NCI-H1417 (cell line): Measurements from ENCODE around the gene ECE1.

Source experiments
- DNase-seq, 3 experiments: peaks; one replicate each; lab custom pipeline; 2025; lab: John Stamatoyannopoulos, UW

ECE1 gene

DNA sequence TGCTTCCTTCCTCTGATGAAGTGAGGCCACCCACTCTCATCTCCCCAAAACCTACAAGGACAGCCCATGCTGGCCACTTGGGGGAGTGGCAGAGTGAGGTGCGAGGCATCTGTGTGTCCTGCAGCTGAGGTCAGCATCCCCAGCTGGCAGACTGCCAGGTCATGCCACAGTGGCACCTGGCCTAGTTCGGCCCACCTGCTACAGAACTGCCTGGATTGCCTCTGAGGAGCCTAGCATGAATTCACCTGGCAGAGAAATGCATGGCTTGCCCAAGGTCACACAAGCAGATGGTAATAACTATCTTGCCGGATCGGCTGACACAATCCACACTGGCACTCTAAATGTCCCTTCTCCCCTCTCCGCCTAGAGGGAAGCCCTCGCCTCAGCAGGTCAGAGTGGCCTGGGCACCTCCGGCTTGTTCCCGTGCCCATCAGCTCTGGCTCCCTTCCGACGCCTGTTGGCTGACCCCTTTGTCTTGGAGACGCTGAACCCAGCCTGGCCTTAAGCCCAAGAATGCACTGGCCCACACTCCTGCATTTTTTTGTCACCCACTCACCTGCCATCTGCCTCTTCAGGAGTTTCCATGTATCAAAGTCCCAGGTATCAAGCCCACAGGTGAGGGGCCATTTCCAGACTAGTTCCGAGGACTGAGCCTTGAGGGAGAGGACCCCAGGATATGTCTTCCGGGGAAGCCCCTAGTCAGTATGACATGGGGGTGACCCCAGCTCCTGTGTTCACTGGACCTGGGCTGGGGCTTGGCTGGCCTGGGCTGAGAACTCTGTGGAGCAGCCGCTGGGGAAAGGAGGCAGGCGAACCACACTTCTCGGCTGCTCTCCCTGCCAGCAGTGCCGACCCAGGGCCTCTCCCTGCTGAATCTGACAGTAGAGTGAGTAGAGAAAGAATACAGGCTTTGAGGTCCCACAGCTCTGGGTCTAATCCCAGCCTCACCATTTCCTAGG, 21.7 kb downstream of the ECE1 start:
- peak; percentile 60 to 93 (median 80) for DNase-seq

DNA sequence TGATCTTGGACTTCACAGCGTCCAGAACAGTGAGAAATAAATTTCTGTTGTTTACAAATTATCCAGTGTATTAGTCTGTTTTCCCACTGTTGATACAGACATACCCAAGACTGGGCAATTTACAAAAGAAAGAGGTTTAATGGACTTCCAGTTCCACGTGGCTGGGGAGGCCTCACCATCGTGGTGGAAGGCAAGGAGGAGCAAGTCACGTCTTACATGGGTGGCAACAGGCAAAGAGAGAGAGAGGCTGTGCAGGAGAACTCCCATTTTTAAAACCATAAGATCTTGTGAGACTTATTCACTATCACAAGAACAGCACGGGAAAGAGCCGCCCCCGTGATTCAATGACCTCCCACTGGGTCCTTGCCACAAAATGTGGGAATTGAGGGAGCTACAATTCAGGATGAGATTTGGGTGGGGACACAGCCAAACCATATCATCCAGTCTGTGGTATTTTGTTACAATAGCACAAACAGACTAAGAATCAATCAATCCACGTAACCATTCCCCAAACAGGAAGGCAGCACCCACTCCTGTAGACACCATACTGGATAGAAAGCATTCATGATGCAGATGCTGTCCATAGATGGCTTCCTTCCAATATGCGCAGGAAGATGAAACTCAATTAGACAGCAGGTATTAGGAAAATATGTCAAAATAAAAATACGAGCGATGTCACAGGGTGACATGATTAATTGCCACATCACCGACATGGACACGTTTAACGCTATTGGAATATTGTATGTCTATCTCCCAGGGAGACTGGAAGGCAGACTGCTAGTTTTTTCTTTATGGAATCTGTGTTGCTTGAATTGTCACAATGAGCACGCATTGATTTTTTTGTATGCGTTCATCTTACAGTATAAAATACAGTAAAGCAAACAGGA, 22.8 kb downstream of the ECE1 start:
- peak in 2 of 3 experiments; percentile 59 to 86 for DNase-seq

DNA sequence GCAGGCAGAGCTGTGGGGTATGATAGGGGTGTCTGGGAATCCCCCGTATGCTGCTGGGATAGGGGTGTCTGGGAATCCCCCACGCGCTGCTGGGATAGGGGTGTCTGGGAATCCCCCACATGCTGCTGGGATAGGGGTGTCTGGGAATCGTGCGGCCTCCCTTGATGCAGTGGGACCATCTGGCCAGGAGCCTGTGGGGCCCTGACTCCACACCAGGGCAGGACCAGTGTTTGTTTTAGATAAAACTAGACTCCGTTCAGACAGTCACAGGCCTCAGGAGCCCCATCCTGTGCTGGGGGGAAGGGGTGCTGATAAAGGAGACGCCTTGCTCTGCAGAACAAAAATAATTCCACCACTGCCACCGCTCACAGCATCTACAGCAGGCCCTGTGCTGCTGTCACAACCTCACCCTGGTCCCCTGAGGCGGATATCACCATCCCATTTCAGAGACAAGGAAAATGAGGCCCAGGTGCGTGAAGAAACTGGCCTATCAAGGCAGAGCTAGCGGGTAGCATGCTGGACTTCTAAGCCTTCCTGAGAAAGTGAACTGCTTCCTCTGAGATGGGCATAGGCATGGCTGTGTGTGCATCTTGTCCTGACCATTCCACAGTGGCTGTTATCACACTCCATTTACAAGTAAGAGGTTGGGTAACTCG, 24.0 kb downstream of the ECE1 start:
- DNase-seq: no peak

DNA sequence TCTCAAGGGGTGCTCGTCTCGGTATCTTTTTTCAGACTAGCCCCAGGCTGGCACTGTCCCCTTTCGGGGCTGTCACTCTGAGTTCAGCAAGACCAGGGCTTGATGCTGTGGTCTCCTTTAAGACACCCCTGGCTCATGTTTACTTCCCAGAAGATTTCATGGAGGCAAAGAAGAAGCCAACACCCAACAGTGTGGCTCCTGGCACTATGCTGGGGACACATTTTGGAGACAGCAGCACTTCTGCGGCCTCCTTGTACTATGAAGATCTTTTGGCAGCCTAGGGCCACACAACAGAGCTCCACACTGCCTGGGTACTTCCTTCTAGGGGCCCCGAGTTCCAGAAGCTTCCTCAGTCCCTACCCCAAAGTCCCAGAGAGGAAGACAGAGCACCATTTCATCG, 24.6 kb downstream of the ECE1 start:
- DNase-seq: no peak

DNA sequence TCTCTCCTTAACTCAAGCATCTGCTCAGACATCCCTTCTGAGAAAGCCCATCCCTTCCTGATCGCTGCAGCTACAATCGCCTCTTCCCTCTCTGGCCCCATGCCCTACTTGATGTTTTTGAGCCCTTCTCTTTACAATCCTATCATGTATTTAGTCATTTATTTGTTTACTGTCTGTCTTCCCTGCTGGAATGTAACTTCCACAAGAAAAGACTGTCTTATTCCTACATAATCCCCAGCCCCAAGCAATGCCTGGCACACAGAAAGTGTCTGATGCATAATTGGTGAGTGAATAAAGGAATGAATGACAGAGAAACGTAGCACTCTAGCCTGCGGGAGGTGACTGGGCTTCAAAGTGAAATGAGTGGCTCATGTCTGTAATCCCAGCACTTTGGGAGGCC, 25.4 kb downstream of the ECE1 start:
- DNase-seq: no peak

DNA sequence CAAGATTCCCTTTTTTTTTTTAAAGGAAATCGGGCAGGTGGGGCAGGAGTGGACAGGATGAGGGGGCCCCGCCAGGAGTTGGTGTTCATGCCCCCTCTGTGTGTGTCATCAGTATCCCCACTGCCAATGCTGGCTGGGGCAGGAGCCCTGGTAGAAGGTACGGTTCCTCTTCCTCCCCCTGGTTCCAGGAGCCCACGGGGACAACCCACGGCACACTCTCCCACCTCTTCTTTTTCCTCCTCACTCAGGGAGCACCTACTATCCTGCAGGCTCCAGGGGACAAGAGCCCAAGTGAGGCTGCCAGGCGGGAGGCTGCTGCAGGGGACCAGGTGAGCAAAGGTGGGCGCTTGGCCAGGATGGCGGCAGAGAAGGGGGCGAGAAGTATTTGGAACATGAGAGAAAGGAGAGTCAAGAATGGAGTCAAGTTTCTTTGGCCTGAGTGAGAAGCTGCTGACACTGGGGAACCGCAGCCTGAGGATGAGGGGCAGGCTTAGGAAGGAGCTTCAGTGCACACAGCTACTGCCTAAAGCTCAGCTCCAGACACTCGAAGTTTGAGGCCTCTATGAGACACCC, 26.5 kb downstream of the ECE1 start:
- DNase-seq: no peak

DNA sequence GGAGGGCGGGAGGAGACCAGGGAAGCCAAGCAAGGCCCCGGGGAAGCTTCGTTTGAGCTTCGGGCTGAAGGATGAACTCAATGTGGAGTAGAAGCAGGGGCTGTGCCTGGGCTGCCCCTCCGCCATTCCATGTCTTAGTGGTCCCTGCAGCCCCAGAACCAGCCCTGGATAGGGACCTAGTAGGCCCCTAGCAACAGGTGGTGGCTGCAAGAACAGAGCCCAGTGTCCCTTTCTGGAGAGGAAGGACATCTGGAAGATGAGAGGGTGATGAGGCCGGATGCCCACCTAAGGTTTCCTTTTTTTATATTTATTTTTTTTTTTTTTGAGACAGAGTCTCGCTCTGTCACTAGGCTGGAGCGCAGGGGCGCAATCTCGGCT, 27.2 kb downstream of the ECE1 start:
- no peak for DNase-seq

DNA sequence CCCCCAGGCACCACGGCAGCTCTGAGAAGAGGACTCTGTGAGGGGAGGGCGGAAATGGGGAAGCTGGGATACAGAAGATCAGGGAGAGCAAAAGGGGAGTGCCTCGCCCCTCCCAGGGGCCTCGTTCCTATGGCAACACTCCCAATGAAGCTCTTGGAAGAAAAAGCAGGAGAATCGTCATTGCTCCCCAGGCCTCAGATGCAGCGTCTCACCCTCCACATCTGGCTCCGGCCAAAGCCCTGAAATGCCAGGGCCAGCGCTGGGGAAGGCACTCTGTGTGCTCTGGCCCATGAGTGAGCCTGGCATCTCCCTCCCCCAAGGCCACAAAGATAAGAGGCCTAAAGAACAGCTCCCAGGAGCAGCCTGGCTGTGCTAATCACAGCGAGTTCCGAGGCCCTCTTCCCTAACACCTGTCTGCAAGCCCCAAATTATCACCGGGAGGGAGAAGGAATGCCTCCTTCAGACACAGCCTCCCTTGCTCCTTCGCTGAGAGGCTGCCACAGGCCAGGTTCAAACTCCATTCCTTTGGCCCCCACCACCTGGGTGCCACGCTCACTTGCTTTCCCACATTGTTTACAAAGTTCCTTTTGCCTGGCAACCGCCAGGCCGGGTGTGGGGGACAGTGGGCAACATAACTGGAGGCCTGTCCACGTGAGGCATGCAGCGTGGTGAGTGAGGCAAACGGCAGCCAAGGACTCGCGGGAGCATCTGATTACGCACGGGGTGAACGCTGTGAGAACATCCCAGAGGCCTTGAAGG, 27.8 kb downstream of the ECE1 start:
- peak; percentile 54 to 81 (median 73) for DNase-seq

DNA sequence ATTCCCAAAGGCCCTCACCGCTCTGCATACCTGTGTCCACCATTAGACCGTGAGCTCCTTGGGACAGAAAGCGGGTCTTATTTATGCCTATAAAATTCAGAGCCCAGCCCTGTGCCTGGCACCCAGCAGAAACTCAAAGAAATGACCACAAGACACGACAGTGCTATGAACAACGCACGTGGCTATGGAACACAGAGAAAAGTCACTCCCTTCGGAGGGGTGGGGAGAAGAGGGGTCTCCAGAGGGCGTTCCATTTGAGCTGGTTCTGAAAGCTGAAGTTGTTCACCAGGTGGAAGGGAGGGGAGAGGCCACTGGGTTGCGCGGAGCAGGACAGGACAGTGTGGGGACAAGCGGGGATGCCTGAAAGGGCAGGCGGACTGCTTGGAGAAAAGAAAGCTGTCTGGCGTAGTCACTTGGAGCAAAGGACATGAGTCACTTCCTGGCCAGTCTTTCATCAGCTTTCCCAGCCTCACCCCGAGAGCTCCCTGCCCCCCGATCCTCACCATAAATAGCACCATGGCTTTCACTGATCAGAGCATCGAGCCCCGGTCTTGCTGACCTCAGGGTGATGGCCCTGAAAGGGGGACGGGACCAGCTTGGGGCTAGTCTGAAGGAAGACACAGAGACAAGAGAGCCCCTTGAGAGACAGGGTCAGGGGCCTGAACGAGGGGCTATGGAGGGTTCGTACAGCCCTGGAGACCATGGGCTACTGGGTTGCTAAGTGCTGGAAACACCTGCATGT, 28.5 kb downstream of the ECE1 start:
- DNase-seq: peak in 2 of 3 experiments; percentile 29 to 48

DNA sequence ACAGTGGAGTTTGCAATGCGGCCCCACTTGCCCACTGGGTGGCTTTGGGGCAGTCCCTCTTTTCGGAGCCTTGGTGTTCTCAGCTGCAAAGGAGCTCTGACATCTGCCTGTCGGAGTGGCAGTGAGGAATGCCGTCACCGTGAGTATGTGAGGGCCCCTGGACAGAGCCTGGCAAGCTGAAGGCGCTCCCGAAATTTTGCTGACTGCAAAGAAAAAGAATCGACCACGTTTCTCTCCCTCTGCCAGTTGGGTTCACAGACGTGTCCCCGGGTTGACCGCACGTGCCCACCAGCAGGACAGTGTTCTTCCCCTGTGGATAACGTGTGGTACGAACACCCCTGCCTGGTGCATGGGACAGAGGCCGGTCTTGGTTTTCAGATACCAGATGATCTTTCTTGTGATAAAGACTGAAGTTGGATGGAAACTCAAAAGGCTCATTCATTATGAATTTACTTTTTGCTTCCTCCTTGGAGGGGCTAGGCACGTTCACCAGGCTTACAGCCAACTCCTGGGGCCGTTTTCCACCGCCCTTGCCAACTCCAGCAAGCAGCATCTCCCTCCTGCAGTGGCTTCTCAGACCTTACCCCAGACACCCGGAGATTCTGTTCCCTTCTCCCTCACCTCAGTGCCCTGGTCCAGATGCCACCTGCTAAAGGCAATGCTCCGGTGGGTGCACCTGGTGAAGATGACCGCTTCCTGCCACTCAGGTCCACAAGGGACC, 29.7 kb downstream of the ECE1 start:
- no peak for DNase-seq

DNA sequence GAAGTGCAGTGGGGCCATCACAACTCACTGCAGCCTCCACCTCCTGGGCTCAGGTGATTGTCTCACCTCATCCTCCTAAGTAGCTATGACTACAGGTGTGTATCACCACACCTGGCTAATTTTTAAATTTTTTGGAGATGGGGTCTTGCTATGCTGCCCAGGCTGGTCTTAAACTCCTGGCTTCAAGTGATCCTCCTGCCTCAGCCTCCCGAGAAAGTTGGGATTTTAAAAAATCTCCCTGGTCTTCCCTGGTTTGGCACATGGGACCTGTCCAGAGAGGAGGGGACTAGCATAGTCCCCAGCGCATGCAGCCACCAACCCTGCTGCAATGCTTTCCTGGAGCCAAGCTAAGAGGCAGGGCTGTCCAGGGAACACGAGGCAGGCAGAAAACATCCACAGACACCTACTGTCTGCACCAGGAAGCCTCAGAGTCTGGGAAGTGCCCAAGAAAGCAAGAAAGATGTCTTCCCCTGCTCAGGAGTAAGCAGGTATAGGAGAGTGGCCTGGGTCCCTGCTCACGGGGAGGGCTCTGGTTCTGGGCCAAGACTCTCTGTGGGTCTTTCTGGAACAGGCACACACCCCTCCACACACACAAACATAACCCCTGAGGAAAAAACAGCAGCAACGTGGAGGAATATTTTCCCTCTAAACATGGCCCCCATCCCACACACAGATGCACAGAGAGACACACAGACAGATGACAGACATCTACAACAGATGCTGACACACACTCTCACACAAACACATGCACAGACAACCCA, 30.8 kb downstream of the ECE1 start:
- no peak for DNase-seq

DNA sequence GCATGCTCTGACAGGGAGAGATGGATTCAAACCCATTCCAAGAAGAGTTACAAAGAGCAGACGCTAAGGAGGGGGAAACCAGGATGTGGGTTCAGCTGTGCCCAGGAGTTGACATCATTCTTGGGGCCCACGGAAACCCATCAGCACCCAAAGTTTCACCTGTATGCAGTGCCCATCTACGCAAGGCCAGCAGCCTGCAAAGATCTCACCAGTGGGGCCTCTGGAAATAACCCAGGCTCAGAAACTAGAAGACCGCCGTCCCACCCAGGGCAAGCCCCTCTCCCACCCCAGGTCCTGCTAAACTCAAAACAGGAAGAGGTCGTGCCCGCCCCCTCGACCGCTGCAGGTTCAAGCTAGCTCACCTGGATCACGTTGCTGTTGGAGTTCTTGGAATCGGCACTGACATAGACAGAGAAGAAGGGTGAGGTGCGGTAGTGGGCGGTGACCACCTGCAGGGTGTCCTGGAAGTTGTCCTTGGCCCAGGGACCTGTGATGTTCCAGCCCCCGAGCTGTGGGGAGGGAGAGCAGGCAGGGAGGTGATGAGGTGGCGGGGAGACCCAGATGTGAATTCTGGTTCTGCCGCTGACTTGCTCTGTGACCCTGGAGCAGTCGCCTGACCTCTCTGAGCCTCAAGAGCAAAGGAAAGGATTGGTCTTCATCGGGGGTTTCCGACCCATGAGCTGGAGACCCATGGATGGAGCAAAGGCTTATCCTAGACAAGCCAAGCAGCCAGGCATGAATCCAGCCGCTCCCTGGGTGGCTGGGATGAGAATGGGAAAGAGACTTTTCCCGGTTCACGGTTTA, 31.7 kb downstream of the ECE1 start:
- DNase-seq: no peak

DNA sequence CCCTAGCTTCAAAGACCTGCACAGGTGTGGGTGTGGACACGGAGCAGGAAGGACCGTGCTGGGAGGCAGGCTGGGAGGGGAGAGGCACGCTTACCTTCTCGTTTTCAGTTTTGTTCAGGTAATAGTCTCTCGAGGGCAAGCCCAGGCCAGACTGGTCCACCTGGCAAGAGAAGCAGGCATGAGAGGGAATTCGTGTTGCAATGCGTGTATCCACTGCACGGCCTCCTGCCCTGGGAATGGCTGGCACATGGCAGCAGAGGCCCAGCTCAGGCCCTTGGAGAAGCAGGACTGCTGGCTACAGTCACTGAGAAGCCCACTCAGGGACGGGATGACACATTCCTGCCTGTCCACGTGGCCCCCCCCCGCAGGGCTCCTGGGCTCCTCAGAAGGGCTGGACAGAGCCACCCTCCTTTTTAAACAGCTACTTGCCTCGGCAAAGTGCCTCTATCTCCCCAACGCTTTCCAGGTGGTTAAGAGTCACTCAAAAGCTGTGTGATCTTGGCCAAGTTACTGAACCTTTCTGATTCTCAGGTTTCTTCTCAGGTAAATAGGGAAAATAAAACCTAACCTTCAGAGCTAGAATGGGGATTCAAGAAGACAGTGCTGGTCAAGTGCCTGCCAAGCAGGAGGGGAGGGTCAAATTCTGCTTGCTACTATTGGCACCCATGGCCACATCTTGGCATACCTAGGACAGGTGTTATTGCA, 32.7 kb downstream of the ECE1 start:
- DNase-seq: no peak

DNA sequence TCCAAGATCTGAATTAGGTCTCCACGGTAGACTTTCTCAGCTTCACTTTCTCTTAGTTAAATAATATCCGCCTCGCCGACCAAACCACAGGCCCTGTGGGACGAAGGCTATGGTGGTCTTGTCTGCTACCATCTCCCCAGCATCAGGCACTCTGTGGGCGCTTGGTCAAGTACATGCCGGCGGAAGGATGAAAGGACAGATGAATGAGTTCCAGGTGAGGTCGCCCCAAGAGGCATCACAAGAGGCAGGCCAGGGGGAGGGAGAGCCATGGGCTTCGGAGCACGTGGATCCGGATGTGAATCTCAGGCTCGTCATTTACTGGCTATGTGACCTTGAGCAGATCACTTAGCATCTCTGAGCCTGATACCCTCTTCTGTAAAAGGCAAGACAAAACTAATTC, 33.5 kb downstream of the ECE1 start:
- DNase-seq: no peak

DNA sequence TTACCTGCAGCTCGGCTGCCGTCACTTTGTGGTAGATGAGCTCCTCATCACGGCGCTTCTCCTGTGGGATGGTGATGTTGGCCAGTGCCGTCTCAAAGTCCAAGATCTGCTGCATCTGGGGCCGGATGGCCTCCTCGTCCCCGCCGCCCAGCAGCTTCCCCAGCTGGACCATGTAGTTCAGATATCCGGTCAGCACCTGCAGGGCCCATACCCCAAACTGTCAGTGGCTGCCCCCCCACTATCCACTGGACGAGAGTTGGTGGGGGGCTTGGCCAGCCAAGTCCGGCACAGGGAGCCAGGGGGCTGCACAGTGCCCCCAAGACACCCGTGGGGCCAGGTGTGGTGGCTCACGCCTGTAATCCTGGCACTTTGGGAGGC, 34.3 kb downstream of the ECE1 start:
- DNase-seq: no peak

DNA sequence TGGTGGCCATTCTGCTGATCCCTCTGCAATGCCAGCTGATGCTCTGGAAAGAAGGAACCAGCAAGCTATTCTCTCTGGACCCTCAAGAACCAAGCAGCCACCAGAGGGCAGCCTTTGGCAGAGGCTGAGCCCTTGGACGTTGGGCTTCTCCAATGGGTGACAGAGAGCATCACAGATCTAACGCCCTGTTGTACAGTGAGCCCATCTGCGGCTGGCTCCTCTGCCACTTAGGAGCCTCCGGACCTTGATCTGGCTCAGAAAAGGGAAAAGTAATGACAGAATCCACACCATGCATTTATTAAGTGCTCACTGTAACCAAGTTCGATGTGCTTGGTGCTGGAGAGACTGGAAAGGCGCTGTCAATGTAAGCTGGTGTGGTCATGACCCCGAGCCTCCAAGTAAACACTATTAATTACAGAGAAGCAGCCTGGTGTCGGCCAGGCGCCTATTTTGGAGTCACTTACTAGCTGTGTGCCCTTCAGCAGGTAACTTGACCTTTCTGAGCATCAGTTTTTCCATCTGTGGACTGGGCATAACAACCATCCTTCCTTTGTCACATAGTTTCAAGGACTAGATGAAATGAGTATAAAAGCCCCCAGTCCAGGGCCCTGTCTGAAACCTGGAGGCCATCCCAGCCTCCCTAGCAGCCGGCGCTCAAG, 34.9 kb downstream of the ECE1 start:
- peak; percentile 76 to 89 (median 80) for DNase-seq

DNA sequence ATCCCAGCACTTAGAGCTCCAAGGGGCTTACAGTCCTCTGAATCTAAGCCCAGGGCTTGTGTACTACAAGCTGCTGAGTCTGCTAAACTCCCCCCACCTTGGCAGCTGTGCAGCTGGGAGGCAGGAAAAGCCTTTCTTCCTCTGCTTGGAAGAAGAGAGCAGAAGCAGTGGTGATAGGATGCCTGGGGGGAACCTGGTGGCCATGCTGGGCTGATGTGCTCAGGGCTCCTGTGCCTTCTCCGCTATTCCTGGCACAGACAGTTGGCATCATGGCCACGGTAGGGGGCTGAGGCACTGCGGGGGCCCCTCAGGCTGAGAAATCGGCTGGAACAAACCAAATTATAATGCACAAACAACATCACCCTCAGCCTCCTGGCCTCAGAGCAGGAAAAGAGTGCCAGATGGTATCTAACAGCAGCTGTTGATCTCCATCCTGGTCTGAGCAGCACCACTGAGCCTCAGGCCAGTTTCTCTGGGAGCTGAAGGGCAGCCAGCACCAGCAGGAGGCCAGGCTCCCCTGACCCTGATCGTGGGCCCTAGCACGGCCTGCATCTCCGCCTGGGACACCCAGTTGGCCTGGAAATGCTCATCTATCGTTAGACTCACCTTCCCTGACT, 35.8 kb downstream of the ECE1 start:
- peak in 2 of 3 experiments; percentile 24 to 67 for DNase-seq
